ENCODE measurements around the gene TMEM63A. TPM values are rescaled to one million over a fixed set of nuclear protein-coding genes. Genes with fewer than 3 reads are reported as not detected.

TMEM63A gene
- total and polyA plus RNA-seq, 2 donors (not counting 3 experiments of a cell fraction or from before 2014, with no cell fraction given), result 28.7 to 41.4 TPM

DNA sequence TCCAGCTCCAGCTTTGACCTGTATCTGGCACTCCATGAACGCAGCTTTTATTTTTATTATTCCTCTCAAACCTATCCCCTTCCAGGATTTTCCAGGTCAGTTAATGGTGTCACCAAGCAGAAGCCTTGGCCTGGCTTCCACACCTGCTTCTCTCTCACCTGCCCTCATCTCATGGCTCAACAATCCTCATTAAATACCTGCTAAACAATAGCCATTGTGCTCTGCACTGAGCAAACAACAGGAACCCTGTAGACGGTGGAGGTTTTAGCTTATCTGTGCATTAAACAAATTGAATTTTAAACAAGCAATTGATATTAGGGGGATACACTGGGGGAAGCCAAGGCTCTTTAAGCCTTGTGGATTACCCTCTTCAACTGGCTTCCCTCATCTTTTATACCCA lies 26.6 kb upstream of the TMEM63A start:
- no peaks in the 10 kb centered on the region for H3K27me3 ChIP-seq (ENCODE audit: control insufficient read depth in 2 of 2, insufficient read depth in 2 of 2, low read length in 2 of 2)
- no peak for DNase-seq (ENCODE audit: low read depth, low spot score)
- intact Hi-C loops (cut with micrococcal nuclease), result no loop called here
- no peak overlapping the region for H2AFZ ChIP-seq (ENCODE audit: low read depth, low read length)
- TF ChIP-seq POLR2AphosphoS5 (IDR thresholded peaks at IDR 0.05; ENCODE audit: insufficient read depth, low read depth, low read length), result no peak
- TF ChIP-seq FOS (IDR thresholded peaks at IDR 0.05; ENCODE audit: borderline replicate concordance, insufficient read depth, low read length), result no peak
- TF ChIP-seq POLR2A (IDR thresholded peaks at IDR 0.05; ENCODE audit: low read depth, low read length), result no peak
- no peak for TF ChIP-seq EZH2 (IDR thresholded peaks at IDR 0.05; ENCODE audit: borderline replicate concordance, low read depth, low read length, severe bottlenecking)
- TF ChIP-seq GATA2 (IDR thresholded peaks at IDR 0.05; ENCODE audit: insufficient read depth, insufficient read length, low read depth, low read length), result no peak
- TF ChIP-seq, protein P1, sequence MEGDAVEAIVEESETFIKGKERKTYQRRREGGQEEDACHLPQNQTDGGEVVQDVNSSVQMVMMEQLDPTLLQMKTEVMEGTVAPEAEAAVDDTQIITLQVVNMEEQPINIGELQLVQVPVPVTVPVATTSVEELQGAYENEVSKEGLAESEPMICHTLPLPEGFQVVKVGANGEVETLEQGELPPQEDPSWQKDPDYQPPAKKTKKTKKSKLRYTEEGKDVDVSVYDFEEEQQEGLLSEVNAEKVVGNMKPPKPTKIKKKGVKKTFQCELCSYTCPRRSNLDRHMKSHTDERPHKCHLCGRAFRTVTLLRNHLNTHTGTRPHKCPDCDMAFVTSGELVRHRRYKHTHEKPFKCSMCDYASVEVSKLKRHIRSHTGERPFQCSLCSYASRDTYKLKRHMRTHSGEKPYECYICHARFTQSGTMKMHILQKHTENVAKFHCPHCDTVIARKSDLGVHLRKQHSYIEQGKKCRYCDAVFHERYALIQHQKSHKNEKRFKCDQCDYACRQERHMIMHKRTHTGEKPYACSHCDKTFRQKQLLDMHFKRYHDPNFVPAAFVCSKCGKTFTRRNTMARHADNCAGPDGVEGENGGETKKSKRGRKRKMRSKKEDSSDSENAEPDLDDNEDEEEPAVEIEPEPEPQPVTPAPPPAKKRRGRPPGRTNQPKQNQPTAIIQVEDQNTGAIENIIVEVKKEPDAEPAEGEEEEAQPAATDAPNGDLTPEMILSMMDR (IDR thresholded peaks at IDR 0.05; ENCODE audit: extremely low read depth in 1 of 2, insufficient read depth in 1 of 2, low read depth in 1 of 2, low read length in 2 of 2), result no peak
- H3K9me3 ChIP-seq (replicated peaks; ENCODE audit: control insufficient read depth, insufficient read depth, low read length), result no peaks in the 10 kb centered on the region
- peaks cover 0 to 2% of the 10 kb centered on the region in 2 experiments for H3K36me3 ChIP-seq (ENCODE audit: control insufficient read depth in 2 of 2, extremely low read depth in 1 of 2, insufficient read depth in 2 of 2, low read length in 2 of 2)
- H4K20me1 ChIP-seq (replicated peaks; ENCODE audit: control insufficient read depth, extremely low read depth, insufficient read depth, low read length), result no peaks in the 10 kb centered on the region
- dilution Hi-C loops (cut with MboI; ENCODE audit: extremely low pct_ligation_motif_present, low sequenced_read_pairs), result no loop called here
- no peak overlapping the region for H3K27ac ChIP-seq (ENCODE audit: insufficient read depth, low read depth, low read length)
- H3K79me2 ChIP-seq (ENCODE audit: control insufficient read depth, insufficient read depth, low read length), result no peaks in the 10 kb centered on the region
- no peak for FAIRE-seq
- H3K4me1 ChIP-seq (ENCODE audit: control insufficient read depth, extremely low read depth, insufficient read depth, low read length), result no peaks in the 10 kb centered on the region
- POLR2A ChIA-PET, result no interaction called here
- no peak overlapping the region for H3K4me2 ChIP-seq (ENCODE audit: insufficient read depth, low read length)
- BruUV-seq (replicated peaks), result no TSS peak
- H3K9ac ChIP-seq (replicated peaks; ENCODE audit: extremely low read depth, insufficient read depth, low read length), result no peak overlapping the region
- H3K4me3 ChIP-seq (replicated peaks in 1 of 3; ENCODE audit: insufficient read depth in 1 of 3, low read depth in 1 of 3, low read length in 3 of 3), result no peak overlapping the region
- CTCF ChIA-PET, result interaction anchor here (0.7 to 7.1 kb wide), 3 partner anchors 10 to 432 kb away, joined by 3 to 82 read pairs (median 40); partner anchors contain the start of gene TMEM63A
- no peaks in the 10 kb centered on the region for H3K9me1 ChIP-seq (replicated peaks; ENCODE audit: control insufficient read depth, extremely low read depth, insufficient read depth, low read length)

All from endothelial cell of umbilical vein (primary cell).